Measurements from ENCODE around the gene ABHD14A. TPM values are rescaled to one million over a fixed set of nuclear protein-coding genes. Genes with fewer than 3 reads are reported as not detected.

Gene ABHD14A
- total RNA-seq, 4 donors from 2014 or later = 1.8 to 16.6 (median 10.5) TPM

- H3K27ac ChIP-seq = no peak overlapping the region
- no peaks in the 10 kb centered on the region for H3K9me3 ChIP-seq
- TF ChIP-seq POLR2A (IDR thresholded peaks at IDR 0.05) (no peak), CTCF (IDR thresholded peaks at IDR 0.05) (no peak)
- H3K27me3 ChIP-seq = no peaks in the 10 kb centered on the region
- no peak overlapping the region for H3K4me3 ChIP-seq
- no peaks in the 10 kb centered on the region for H3K4me1 ChIP-seq
- DNase-seq = no peak
- no peaks in the 10 kb centered on the region for H3K36me3 ChIP-seq
- intact Hi-C loops (cut with DNase I; ENCODE audit: low total_unique reads) = no loop called here
Measured at GRCh38 chr3:51958603-51959521, 16.0 kb upstream of the ABHD14A start.

DNA sequence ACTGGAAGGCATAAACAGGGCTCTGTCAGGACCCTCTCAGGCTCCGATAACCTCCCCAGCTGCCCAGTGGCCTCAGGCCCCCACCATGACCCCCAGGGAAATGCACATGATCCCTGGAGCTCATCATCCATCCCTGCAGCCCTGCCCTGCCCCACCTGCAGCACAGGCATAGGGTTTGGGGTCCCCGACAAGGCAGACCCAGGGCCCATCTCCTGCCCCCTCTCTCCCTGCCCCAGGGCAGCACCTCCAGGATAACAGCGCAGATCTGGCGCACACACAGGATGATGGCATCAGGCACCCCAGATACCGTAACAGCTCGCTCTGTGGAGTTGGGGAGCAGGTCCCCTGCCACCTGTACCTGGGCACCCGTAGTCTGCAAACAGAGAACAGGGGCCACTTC, 15.2 kb upstream of the ABHD14A start:
- Histone ChIP-seq H3K27ac (no peak overlapping the region), H3K9me3 (no peaks in the 10 kb centered on the region), H3K4me3 (no peak overlapping the region), H3K36me3 (no peaks in the 10 kb centered on the region), H3K4me1 (no peaks in the 10 kb centered on the region), H3K27me3 (no peaks in the 10 kb centered on the region)
- DNase-seq = no peak
- intact Hi-C loops (cut with DNase I; ENCODE audit: low total_unique reads) = no loop called here
- TF ChIP-seq CTCF (IDR thresholded peaks at IDR 0.05) = no peak
- no peak for TF ChIP-seq POLR2A (IDR thresholded peaks at IDR 0.05)

GRCh38 chr3:51960386-51960785, 14.5 kb upstream of the ABHD14A start:
- H3K4me3 ChIP-seq = no peak overlapping the region
- no peak overlapping the region for H3K27ac ChIP-seq
- intact Hi-C loops (cut with DNase I; ENCODE audit: low total_unique reads) = no loop called here
- no peaks in the 10 kb centered on the region for H3K9me3 ChIP-seq
- no peaks in the 10 kb centered on the region for H3K27me3 ChIP-seq
- TF ChIP-seq CTCF (IDR thresholded peaks at IDR 0.05) = no peak
- no peak for TF ChIP-seq POLR2A (IDR thresholded peaks at IDR 0.05)
- H3K36me3 ChIP-seq = no peaks in the 10 kb centered on the region
- no peaks in the 10 kb centered on the region for H3K4me1 ChIP-seq
- no peak for DNase-seq

GRCh38 chr3:51961011-51961410, 13.9 kb upstream of the ABHD14A start:
- Histone ChIP-seq H3K4me1 (peaks cover 0 to 4% of the 10 kb centered on the region in 2 donors), H3K4me3 (no peak overlapping the region), H3K36me3 (no peaks in the 10 kb centered on the region), H3K27me3 (no peaks in the 10 kb centered on the region), H3K27ac (no peak overlapping the region), H3K9me3 (no peaks in the 10 kb centered on the region)
- intact Hi-C loops (cut with DNase I; ENCODE audit: low total_unique reads) = no loop called here
- TF ChIP-seq CTCF (IDR thresholded peaks at IDR 0.05) (no peak), POLR2A (IDR thresholded peaks at IDR 0.05) (no peak)
- no peak for DNase-seq

Measured in uterus (tissue), 4 donors.